ENCODE results near the gene ST13. TPM values are rescaled to one million over a fixed set of nuclear protein-coding genes. Genes with fewer than 3 reads are reported as not detected.
"Not testable (repeated sequence)": the region's sequence is repeated elsewhere in the genome, so short reads cannot be mapped to it uniquely, and the experiment has no call there.

ST13 gene
- total RNA-seq, 1 experiment from 2014 or later, result 140 TPM

DNA sequence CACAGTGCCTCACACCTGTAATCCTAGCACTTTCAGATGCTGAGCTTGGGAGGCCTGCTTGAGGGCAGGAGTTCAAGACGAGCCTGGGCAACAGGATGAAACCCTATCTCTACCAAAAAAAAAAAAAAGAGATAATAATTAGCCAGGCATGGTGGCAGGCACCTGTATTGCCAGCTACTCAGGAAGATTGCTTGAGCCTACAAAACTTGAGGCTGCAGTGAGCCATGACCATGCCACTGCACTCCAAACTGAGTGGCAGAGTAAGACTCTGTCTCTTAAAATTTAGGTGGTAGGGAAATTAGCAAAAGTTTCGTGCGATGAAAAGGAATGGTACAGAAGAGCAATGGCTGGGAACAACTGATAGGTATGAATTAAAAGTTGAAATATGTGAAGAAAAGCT, 18.0 kb downstream of the ST13 start:
- no peak for DNase-seq (ENCODE audit: low read depth)

DNA sequence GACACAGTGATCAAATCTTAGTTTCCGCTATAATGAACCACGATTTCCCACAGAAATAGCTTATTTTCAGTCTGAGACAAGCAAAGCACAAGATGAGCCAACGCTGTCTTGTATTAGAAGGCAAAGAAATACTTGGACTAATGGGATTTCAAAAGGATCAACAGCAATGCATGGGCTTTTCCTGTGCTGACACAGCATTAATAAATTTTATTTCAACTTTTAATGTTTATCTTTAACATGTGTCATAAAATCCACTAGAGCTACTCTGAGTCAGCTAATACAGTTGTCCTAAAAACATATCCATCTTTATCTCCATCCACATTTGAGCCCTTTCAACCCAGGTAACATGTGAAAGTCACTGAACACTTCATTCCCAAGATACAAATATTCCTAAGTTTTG, 21.8 kb downstream of the ST13 start:
- DNase-seq (ENCODE audit: low read depth), result no peak

DNA sequence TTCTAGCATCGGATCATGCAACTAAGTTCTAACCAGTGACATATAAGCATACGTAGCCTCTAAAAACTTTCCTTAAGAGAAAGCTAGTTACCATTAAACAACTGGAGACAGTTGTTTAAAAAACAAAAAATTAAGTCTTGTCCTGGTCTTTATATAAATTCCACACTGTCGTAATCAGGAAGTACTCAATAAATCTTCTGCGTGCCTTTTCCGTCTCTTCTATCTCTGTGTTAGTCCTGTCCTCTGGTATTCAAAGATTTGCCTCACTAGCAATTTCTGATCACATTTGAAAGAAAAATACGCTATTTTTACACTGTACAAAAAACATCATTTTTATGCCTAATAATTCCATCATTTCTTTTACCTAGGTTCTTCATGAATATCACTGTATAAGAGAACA, 27.3 kb downstream of the ST13 start:
- DNase-seq (ENCODE audit: low read depth), result no peak

DNA sequence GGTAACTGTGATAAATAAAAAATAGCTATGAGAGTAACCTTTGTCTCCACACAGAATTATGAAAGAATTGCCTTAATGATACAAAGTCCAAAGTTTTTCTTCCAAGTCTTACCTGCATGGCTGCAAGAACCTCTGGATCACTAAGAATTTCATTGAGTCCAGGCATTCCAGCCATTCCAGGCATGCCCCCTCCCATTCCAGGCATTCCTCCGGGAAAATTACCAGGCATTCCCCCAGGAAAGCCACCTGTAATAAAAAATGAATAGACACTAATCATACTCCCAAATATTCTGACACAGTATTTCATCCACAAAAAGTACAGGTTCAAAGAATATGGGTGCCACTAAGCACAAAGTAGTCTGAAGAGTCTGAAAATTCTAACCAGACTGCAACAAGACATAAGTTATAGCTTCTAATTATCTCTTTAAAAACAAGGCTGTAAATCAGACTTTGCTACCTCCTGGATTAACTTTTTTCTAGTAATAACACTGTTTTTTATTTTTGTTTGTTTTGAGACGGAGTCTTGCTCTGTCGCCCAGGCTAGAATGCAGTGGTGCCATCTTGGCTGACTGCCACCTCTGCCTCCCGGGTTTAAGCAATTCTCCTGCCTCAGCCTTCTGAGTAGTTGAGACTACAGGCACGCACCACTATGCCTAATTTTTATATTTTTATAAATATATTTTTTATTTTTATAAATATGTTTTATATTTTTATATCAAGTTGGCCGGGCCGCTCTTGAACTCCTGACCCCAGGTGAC, 29.3 kb downstream of the ST13 start:
- no peak for DNase-seq (ENCODE audit: low read depth)

DNA sequence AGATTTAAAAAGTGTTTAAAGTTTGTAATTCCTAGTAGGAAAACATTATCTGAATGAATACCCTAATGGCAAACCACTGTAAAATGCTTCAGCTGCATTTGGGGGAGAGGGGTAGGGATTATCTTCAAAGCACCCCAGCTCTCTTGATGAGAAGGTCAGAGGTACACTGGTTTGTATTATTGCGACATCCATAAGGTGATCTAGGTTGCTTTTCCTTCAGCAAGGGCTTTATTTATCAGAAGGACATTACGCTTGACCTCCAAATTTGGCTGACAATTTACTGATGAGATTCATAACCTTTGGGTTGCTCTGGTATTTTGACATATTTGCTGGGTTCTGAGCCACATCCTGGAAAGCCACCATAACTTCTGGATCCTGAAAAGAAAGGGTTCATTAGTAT, 30.1 kb downstream of the ST13 start:
- not testable (repeated sequence) for DNase-seq (ENCODE audit: low read depth)

DNA sequence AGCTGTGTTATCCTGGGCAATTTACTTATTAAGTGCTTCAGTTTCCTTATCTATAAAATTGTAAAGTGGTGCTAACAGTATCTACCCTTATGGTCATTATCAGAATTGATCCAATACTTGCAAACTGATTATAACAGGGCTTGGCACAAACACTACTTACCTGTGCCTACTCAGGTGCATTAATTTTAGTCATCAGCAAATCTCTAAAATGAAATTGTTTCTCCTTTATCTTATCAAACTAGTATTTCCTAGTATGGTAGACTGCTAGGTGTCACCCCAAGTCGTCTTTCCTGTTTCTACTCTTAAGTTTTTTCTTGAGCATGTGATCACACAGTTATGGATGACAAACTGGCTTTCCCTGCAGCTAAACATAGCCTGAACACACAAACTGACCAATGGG, 33.0 kb downstream of the ST13 start:
- DNase-seq (ENCODE audit: low read depth), result no peak

DNA sequence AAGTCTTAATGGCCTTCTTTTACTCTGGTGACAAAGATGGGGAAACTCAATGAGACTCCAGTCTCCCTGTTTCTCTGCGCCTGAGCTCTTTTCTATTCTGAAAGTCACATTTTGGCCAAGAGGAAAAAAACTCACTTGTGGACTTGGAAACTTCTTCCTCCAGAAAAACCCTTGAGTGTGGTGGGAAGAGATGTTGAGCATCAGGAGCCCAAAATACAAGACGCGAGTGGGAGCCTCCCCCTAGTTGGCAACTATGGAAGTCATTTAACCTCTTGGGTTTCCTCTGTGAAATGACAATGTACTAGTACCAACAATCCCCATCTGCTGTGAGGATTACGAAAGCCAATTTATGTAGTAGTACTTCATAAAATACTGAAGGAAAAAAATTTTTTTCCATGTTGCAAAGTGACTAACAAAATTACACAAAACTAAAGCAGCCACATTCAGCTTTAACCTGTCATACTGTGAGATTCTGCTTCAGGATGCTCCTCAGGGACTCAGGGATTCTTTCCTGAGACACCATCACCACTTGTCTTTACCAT, 36.8 kb downstream of the ST13 start:
- peak; percentile 26 for DNase-seq (ENCODE audit: low read depth)

DNA sequence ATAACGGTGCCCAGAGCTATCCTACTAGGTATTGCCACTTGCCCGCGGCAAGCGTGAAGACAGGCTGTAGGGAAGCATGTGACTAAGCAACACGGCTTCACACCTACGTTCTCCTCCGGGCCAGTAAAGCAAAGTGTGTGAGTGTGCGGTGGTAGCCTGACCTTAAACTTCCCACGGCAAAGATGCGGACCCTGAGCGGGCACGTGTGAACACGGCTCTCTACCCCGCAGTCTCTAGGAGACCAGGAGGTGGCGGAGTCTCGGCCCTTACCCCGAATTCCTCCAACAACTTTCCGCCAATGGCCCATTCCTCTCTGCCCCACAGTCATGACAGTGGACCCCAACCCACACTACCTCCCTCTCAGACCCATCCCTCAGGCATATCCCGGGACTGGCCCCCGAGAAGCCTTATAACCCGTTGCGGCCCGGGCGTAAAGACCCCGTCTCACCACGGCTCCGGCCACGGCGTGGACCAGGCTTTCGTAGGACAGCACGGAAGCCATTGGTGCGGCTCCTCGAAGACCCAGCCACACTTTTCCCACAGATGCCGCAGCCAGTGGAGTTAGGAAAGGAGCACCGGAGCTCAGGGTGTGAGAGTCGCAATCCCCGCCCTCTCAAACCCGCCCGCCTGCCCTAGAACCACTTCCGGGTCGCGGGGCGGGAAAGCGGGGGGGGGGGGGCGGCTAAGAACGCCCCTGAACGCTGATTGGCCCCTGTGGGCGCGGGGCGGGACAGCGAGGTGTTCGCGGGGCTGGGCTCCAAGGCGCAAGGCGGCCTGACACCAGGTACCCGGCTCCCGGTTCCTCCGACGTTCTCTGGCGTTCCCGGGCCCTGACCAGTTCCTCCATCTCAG, 37.5 kb downstream of the ST13 start, which contains the start of gene SLC25A17:
TSS of gene SLC25A17 (minus strand) at position 600 of the 852 bp plus-strand sequence. CDS start at position 502, 98 bp downstream.
- DNase-seq (ENCODE audit: low read depth), result peak; percentile 79

DNA sequence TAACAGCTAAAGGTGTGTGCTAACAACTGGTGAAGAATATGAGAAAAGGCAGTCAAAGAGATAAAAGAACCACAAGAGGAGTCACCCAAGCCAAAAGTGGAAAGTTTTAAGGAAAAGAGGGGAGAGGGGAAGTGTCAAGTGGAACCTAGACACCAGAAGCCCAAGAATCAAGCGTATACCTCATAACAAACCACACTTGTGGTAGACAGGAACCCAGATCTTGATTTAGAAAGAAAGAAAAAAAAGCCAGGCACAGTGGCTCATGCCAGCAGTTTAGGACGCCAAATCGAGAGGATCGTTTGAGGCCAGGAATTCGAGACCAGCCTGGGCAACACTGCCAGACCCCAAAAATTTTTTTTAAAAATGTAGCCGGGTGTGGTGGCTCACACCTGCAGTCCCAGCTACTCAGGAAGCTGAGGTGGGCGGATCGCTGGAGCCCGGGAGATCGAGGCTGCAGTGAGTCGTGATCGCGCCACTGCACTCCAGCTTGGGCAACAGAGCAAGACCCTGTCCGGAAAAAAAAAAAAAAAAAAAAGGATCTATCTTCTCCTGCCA, 38.2 kb downstream of the ST13 start:
- no peak for DNase-seq (ENCODE audit: low read depth)

DNA sequence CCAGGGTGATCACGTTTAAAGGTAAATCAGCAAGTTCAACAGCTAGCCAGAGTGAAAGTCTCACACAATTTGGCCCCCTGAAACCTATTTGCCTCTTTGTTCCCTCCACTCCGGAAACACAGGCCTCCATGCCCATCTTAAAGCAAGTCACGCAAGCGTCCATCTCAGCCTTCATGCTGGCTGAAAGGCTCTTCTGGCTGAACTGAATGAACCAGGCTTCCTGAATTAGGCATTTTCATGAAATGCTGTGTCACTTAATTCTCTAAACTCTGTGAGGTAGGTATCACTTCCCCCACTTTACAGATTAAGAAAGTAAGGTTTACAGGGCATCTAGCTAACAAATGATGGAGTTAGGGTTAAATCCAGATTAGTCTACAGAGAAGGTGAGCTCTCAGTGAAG, 38.7 kb downstream of the ST13 start:
- DNase-seq (ENCODE audit: low read depth), result no peak

DNA sequence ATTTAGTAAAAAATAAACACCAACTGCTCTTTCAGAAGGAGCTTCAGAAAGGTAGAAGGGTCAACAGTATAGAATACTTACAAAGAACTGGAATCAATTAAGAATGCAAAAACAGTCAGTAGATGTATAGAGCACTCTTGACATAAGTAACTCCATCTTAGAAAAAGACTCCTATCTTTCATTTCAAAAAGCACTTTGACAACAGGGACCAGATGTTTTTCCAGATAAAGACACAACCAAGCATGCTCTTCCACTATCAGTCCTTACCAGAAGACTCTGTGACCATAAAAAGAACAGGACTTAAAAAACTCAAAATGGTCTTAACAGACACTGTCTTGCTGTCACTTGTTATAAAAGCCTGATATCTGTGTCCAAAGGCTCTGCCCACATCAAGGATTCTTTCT, 42.5 kb downstream of the ST13 start:
- no peak for DNase-seq (ENCODE audit: low read depth)

DNA sequence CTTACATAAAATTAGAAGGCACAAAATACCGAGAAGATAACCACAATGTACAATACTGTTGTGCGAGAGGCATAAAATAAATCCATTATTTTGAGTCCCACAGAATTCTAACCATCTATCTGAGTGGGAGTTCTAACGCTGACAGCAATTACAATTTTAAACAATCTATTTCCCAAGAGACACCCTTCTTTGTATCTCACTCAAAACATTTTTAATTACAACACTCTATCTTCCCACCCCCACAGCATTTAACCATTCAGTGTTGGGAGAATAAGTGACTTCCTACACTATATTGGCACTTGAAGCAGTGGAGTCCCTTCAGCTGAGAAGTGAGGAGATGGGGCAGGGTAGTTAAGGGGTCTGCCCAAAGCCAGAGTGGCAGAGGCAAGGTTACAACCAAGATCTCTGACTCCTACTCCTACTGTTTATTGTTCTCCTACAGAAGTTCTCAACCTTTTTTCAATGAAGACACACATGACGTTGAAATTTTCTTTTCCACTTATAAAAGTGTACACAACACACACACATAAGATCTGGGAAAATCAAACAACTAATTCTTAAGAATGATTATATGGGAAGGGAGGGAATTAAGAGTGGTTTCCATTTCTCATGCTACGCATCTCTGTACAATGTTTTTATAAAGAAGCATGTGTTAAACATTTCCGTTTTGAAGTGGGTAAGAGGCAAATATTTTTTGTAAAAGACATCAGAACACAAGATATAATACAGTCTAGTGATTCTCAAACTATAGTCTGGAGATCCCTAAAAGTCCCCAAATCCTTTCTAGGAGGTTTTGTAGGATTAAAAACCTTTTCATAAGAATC, 48.2 kb downstream of the ST13 start:
- DNase-seq (ENCODE audit: low read depth), result no peak

DNA sequence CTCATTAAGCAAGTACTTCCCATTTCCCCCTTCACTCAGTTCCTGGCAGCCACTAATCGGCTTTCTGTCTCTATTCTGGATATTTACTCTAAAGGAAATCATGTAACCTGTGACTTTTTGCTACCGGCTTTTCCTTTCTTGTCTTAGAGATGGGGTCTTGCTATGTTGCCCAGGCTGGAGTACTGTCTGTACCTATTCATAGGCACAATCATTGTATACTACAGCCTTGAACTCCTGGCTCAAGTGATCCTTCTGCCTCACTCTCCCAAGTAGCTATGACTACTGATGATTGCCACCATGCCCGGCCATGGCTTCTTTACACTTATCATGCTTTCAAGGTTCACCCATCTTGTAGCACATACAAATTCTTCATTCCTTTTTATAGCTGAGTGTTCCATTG, 49.7 kb downstream of the ST13 start:
- no peak for DNase-seq (ENCODE audit: low read depth)

DNA sequence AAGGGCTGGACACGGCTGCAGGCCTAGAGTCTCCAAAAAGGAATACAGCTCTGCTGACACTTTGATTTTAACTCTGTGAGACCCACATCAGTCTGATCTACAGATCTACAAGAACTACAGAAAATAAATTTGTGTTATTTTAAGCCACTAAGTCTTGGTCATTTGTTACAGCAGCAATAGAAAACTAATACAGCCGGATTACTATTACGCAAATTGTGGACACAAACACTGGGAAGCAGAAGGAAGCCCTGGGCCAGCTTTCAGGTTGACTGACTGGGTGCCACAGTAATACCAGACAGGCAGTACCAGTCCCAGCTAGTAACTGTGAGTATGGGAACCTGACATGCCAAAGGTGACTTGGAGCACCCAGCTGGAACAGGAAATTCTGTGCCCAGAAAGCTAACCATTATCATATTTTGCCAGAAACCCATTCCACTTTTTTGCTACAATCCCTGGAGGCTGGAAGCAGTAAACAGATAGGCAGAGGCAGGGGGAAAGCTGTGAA, 50.7 kb downstream of the ST13 start:
- DNase-seq (ENCODE audit: low read depth), result no peak

DNA sequence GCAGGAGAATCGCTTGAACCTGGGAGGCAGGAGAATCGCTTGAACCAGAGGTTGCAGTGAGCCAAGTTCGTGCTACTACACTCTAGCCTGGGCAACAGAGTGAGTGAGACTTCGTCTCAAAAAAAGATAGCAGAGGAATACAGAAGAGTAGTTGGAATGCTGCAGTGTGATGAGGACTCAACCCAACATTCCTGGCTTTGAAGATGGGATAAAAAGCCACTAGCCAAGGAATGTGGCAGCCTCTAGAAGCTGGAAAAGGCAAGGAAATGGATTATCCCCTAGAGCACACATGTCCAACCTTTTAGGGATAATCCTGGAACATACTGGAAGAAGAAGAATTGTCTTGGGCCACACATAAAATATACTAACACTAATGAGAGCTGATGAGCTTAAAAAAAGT, 51.2 kb downstream of the ST13 start:
- DNase-seq (ENCODE audit: low read depth), result no peak

DNA sequence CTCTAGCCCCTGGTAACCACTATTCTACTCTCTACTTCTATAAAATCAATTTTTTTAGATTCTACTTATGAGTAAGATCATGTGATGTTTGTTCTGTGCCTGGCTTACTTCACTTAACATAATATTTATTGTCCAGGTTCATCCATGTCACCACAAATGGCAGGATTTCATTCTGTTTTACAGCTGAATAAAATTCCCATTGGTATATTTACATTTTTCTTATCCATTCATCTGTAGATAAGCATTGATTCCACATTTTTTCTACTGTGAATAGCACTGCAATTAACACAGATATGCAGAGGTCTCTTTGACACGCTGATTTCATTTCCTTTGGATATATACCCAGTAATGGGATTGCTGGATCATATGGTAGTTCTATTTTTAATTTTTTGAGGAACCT, 53.1 kb downstream of the ST13 start:
- DNase-seq (ENCODE audit: low read depth), result no peak

DNA sequence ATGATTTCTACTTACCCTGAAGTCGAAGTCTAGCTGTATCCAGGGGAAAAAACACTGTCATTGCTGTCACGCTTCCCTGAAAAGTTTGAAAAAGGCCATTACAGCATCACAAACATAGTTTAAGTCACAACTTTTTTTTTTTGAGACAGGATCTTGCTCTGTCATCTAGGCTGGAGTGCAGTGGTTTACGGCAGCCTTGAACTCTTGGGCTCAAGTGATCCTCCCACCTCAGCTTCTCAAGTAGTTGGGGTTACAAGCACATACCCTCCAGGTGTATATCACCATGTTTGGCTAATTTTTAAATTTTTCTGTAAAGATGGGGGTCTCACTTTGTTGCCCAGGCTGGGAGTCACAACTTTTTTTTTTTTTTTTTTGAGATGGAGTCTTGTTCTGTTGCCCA, 57.4 kb downstream of the ST13 start:
- no peak for DNase-seq (ENCODE audit: low read depth)

DNA sequence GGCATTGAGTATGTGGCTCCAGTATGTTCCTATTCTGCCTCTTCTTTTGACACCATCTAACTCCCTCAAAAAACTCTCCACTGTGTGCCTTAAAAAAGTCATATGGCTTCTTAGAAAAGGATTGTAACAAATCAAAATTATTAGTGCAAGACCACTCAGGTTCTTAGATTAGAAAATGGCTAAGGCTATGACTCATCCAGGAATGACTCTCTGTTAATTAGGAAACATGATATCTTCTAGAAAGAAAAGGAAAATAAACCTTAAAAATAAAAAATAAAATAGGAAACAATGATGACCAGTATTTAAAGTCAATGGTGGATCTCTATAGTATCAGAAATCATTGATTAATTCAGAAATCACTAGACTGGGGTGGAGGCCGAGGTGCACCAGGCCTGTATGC, 59.0 kb downstream of the ST13 start:
- peak; percentile 13 for DNase-seq (ENCODE audit: low read depth)

DNA sequence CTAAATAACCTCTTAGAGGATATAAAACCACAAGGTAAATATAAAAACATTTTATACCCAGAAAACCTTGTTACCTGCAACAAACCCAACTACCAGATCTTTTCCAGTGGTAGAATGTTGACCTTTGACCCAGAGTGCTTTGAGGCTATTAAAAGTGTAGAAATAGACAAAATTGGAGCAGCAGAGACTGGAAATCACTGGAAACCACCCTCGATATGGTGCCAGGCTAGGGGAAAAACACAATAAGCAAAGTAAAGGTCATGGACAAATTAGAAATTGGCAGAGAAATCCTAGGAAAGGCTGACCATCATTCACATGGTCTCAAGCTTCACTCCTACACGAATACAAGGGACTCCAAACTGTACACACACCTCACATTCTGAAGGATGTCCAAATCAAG, 64.0 kb downstream of the ST13 start:
- no peak for DNase-seq (ENCODE audit: low read depth)

DNA sequence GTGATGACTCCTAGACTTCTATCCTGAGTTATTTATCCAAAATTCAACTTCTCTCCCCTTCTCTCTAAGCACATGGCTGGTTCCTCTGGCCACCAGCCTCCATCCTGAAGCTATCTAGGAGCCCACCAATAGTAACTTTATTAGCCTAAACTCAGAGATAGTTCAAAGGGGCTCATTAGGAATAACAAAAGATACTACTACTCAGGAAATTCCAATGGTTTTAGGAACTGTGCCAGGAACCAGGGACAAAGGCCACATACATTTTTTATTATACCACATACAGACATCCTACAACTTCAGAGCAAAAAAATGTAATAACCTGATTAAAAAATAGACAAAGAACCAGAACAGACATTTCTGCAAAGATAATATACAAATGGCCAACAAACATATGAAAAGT, 65.2 kb downstream of the ST13 start:
- peak; percentile 3 for DNase-seq (ENCODE audit: low read depth)

DNA sequence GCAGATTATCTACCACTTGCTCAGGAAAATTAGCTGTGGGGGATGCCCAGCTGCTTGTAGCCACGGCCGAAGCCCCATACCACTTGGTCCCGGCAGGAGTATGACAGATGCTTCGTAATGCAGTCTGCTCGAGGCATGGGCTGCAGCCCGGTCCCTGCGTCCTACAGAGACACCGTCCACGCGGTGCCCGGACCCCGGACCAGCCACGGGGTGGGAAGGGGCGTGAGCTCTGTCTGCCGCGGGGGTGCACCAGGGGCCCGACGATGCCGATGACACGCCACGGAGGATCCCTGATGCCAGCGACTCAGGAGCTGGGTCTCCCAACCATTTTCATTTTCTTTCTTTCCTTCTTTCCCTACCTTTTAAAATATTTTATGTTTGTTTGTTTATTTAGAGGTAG, 67.3 kb downstream of the ST13 start:
- no peak for DNase-seq (ENCODE audit: low read depth)

Measured in RPMI7951 (cell line).